ENCODE measurements around the gene CPB2. TPM values are rescaled to one million over a fixed set of nuclear protein-coding genes. Genes with fewer than 3 reads are reported as not detected.

CPB2 gene
- polyA plus RNA-seq, 1 donor (not counting 4 experiments of a cell fraction or from before 2014, with no cell fraction given), result 0.26 TPM

- dilution Hi-C loops (cut with MboI; ENCODE audit: extremely low pct_ligation_motif_present, low sequenced_read_pairs), result no loop called here
- H4K20me1 ChIP-seq (ENCODE audit: control insufficient read depth, extremely low read depth, insufficient read depth, low read length), result no peaks in the 10 kb centered on the region
- H3K36me3 ChIP-seq (ENCODE audit: control insufficient read depth in 2 of 2, extremely low read depth in 1 of 2, insufficient read depth in 2 of 2, low read length in 2 of 2), result no peaks in the 10 kb centered on the region
- DNase-seq (ENCODE audit: low read depth, low spot score) (no peak), FAIRE-seq (no peak)
- H3K4me3 ChIP-seq (ENCODE audit: control insufficient read depth in 2 of 3, extremely low read depth in 1 of 3, insufficient read depth in 2 of 3, low read depth in 1 of 3, low read length in 3 of 3), result no peak overlapping the region
- no peaks in the 10 kb centered on the region for H3K27me3 ChIP-seq (ENCODE audit: control insufficient read depth, extremely low read depth, insufficient read depth, low read length)
- no peak overlapping the region for H3K27ac ChIP-seq (ENCODE audit: control insufficient read depth, insufficient read depth, low read length)
- no peak overlapping the region for H3K9ac ChIP-seq (ENCODE audit: control insufficient read depth, extremely low read depth, insufficient read depth, low read length)
- no peak overlapping the region for H2AFZ ChIP-seq (ENCODE audit: control insufficient read depth, low read length)
- TF ChIP-seq EZH2 (IDR thresholded peaks at IDR 0.05; ENCODE audit: low read length), result no peak
- no peak for TF ChIP-seq CTCF (optimal IDR thresholded peaks at IDR 0.05 in 1 of 3, IDR thresholded peaks at IDR 0.05 in 1 of 3, conservative IDR thresholded peaks at IDR 0.05 in 1 of 3; ENCODE audit: extremely low read depth in 1 of 3, insufficient read depth in 2 of 3, low read length in 3 of 3)
- no peaks in the 10 kb centered on the region for H3K9me1 ChIP-seq (ENCODE audit: control insufficient read depth, extremely low read depth, insufficient read depth, low read length)
- H3K9me3 ChIP-seq (ENCODE audit: control insufficient read depth, low read depth, low read length), result no peaks in the 10 kb centered on the region
- peaks cover 9% of the 10 kb centered on the region for H3K4me1 ChIP-seq (ENCODE audit: control insufficient read depth, extremely low read depth, insufficient read depth, low read length)
- H3K4me2 ChIP-seq (ENCODE audit: control insufficient read depth, extremely low read depth, insufficient read depth, low read depth, low read length), result no peak overlapping the region
- H3K79me2 ChIP-seq (ENCODE audit: control insufficient read depth, insufficient read depth, low read length), result no peaks in the 10 kb centered on the region
Measured at GRCh38 chr13:46131705-46132104, 26.9 kb upstream of the CPB2 start.

GRCh38 chr13:46129955-46130618 lies 25.3 kb upstream of the CPB2 start:
- Histone ChIP-seq H3K27ac (ENCODE audit: control insufficient read depth, insufficient read depth, low read length) (no peak overlapping the region), H3K4me1 (ENCODE audit: control insufficient read depth, extremely low read depth, insufficient read depth, low read length) (peaks cover 12% of the 10 kb centered on the region), H3K4me3 (ENCODE audit: control insufficient read depth in 2 of 3, extremely low read depth in 1 of 3, insufficient read depth in 2 of 3, low read depth in 1 of 3, low read length in 3 of 3) (no peak overlapping the region), H3K9me1 (ENCODE audit: control insufficient read depth, extremely low read depth, insufficient read depth, low read length) (no peaks in the 10 kb centered on the region), H3K27me3 (ENCODE audit: control insufficient read depth, extremely low read depth, insufficient read depth, low read length) (no peaks in the 10 kb centered on the region), H3K4me2 (ENCODE audit: control insufficient read depth, extremely low read depth, insufficient read depth, low read depth, low read length) (no peak overlapping the region), H2AFZ (ENCODE audit: control insufficient read depth, low read length) (no peak overlapping the region), H3K79me2 (ENCODE audit: control insufficient read depth, insufficient read depth, low read length) (no peaks in the 10 kb centered on the region), H3K36me3 (ENCODE audit: control insufficient read depth in 2 of 2, extremely low read depth in 1 of 2, insufficient read depth in 2 of 2, low read length in 2 of 2) (no peaks in the 10 kb centered on the region), H3K9me3 (ENCODE audit: control insufficient read depth, low read depth, low read length) (no peaks in the 10 kb centered on the region), H3K9ac (ENCODE audit: control insufficient read depth, extremely low read depth, insufficient read depth, low read length) (no peak overlapping the region), H4K20me1 (ENCODE audit: control insufficient read depth, extremely low read depth, insufficient read depth, low read length) (no peaks in the 10 kb centered on the region)
- no peak for DNase-seq (ENCODE audit: low read depth, low spot score)
- dilution Hi-C loops (cut with MboI; ENCODE audit: extremely low pct_ligation_motif_present, low sequenced_read_pairs), result no loop called here
- no peak for TF ChIP-seq EZH2 (IDR thresholded peaks at IDR 0.05; ENCODE audit: low read length)
- no peak for TF ChIP-seq CTCF (optimal IDR thresholded peaks at IDR 0.05 in 1 of 3, IDR thresholded peaks at IDR 0.05 in 1 of 3, conservative IDR thresholded peaks at IDR 0.05 in 1 of 3; ENCODE audit: extremely low read depth in 1 of 3, insufficient read depth in 2 of 3, low read length in 3 of 3)
- no peak for FAIRE-seq
